GM12801 (cell line): ENCODE measurements around the gene TRAM2.

ENCODE experiments used
- CTCF ChIP-seq: IDR thresholded peaks from one replicate; pipeline ENCODE4 v1.5.1; 2011; ENCODE audit warnings: control low read depth; ENCODE audit not compliant: insufficient read length; ENCODE audit errors: extremely low read depth

Gene TRAM2

GRCh38 chr6:52590152-52590891 is 13.5 kb upstream of the TRAM2 start:
- no peak for TF ChIP-seq CTCF

GRCh38 chr6:52588710-52589091 is 11.8 kb upstream of the TRAM2 start:
- TF ChIP-seq CTCF, result no peak

GRCh38 chr6:52588087-52588709 is 11.3 kb upstream of the TRAM2 start:
- TF ChIP-seq CTCF, result no peak

- no peak for TF ChIP-seq CTCF
Observed at GRCh38 chr6:52587001-52587400, 10.1 kb upstream of the TRAM2 start.

GRCh38 chr6:52584203-52584602 is 7.3 kb upstream of the TRAM2 start:
- no peak for TF ChIP-seq CTCF

- no peak for TF ChIP-seq CTCF
Observed at GRCh38 chr6:52582996-52583395, 6.1 kb upstream of the TRAM2 start.

GRCh38 chr6:52582446-52582845 is 5.6 kb upstream of the TRAM2 start:
- no peak for TF ChIP-seq CTCF
